H1 (cell line): Measurements from ENCODE around the gene CYBA. TPM values are rescaled to one million over a fixed set of nuclear protein-coding genes. Genes with fewer than 3 reads are reported as not detected.

Experiments
- CTCF ChIA-PET: fragments of 300-600 bp; sonication (Branson Sonifier 250); formaldehyde crosslinking; loops from one replicate; lab custom pipeline; 2021; ENCODE audit not compliant: partially characterized antibody; lab: Charles Lee
- POLR2A ChIA-PET: fragments of 300-600 bp; sonication (Branson Sonifier 250); formaldehyde crosslinking; loops from one replicate; lab custom pipeline; 2021; ENCODE audit warnings: inconsistent platforms; ENCODE audit not compliant: partially characterized antibody; lab: Charles Lee
- DNase-seq, 2 experiments: peaks; one replicate each; pipeline versions ENCODE4 v3.0.0 to v3.0.0-alpha.2; 2010 to 2022; ENCODE audit warnings: low spot score in 2 of 2, low read depth in 1 of 2, mixed read lengths in 1 of 2
- FAIRE-seq: peaks from 2 replicates; lab custom pipeline; 2011; peaks lifted over from hg19 to GRCh38; lab: Jason Lieb, UNC
- H2AFZ ChIP-seq: 2 replicates; pipeline ENCODE4 v1.8.1; 2012; ENCODE audit warnings: low read length, inconsistent platforms
- H2AK5ac ChIP-seq: 2 replicates; pipeline ENCODE4 v1.6.1; 2013; ENCODE audit warnings: low read depth, low read length
- H2BK120ac ChIP-seq: replicated peaks from 2 replicates; pipeline ENCODE3; 2013; ENCODE audit warnings: low read depth, low read length, inconsistent platforms
- H2BK12ac ChIP-seq: 2 replicates; pipeline ENCODE4 v1.6.1; 2013; ENCODE audit warnings: low read depth, low read length
- H2BK15ac ChIP-seq: 2 replicates; pipeline ENCODE4 v1.6.1; 2013; ENCODE audit warnings: low read length
- H2BK20ac ChIP-seq: 2 replicates; pipeline ENCODE4 v1.6.1; 2013; ENCODE audit warnings: low read length
- H2BK5ac ChIP-seq: 2 replicates; pipeline ENCODE4 v1.6.1; 2013; ENCODE audit warnings: low read depth, low read length
- H3K14ac ChIP-seq: 2 replicates; pipeline ENCODE4 v1.6.1; 2013; ENCODE audit warnings: inconsistent platforms; ENCODE audit not compliant: insufficient read length
- H3K18ac ChIP-seq: 2 replicates; pipeline ENCODE4 v1.6.1; 2013; ENCODE audit warnings: low read length; ENCODE audit errors: extremely low read depth
- H3K23ac ChIP-seq: 2 replicates; pipeline ENCODE4 v1.6.1; 2013; ENCODE audit warnings: inconsistent platforms; ENCODE audit not compliant: insufficient read length
- H3K23me2 ChIP-seq: 2 replicates; pipeline ENCODE4 v1.6.1; 2013; ENCODE audit warnings: low read depth, low read length
- H3K27ac ChIP-seq: 2 replicates; pipeline ENCODE4 v1.6.1; 2011; ENCODE audit warnings: low read depth, low read length, inconsistent platforms
- H3K27me3 ChIP-seq, 4 experiments: replicated peaks in 1 of 4; 1 replicate in 1 of 4; 2 replicates in 3 of 4; pipeline versions ENCODE4 v1.6.1 to v1.8.1; 2011 to 2013; ENCODE audit warnings: low read length in 3 of 4, mild to moderate bottlenecking in 3 of 4, inconsistent platforms in 2 of 4, mixed read lengths in 2 of 4, moderate library complexity in 1 of 4; ENCODE audit not compliant: control insufficient read depth in 3 of 4, insufficient read depth in 3 of 4; ENCODE audit errors: extremely low read depth in 1 of 4
- H3K36me3 ChIP-seq, 4 experiments: 2 replicates each; pipeline versions ENCODE4 v1.6.1 to v1.8.1; 2011 to 2013; ENCODE audit warnings: mild to moderate bottlenecking in 4 of 4, low read length in 3 of 4, moderate library complexity in 2 of 4, control low read depth in 1 of 4, inconsistent platforms in 1 of 4; ENCODE audit not compliant: insufficient read depth in 4 of 4, control insufficient read depth in 2 of 4
- H3K4ac ChIP-seq: replicated peaks from 2 replicates; pipeline ENCODE3; 2013; ENCODE audit warnings: low read length, low read depth, mixed read lengths, inconsistent platforms; ENCODE audit not compliant: insufficient read length
- H3K4me1 ChIP-seq, 4 experiments: replicated peaks in 1 of 4; 1 replicate in 1 of 4; 2 replicates in 3 of 4; pipeline versions ENCODE4 v1.6.1 to v1.8.1; 2011 to 2013; ENCODE audit warnings: low read length in 3 of 4, inconsistent platforms in 2 of 4, mixed read lengths in 1 of 4; ENCODE audit not compliant: insufficient read depth in 4 of 4, control insufficient read depth in 3 of 4
- H3K4me2 ChIP-seq, 2 experiments: 2 replicates each; pipeline versions ENCODE4 v1.6.1 to v1.8.1; 2011 to 2013; ENCODE audit warnings: low read depth in 2 of 2, low read length in 2 of 2, control low read depth in 1 of 2, inconsistent platforms in 1 of 2, mild to moderate bottlenecking in 1 of 2; ENCODE audit not compliant: insufficient read depth in 1 of 2
- H3K4me3 ChIP-seq, 4 experiments: fragments of 200-600, 300-600 bp in 1 of 4; sonication (generic), shearing (Covaris generic), sonication (Bioruptor Twin) in 1 of 4; 2 replicates each; pipeline versions ENCODE4 v1.5.1 to v1.8.1; 2011 to 2016; ENCODE audit warnings: low read length in 4 of 4, low read depth in 3 of 4, control low read depth in 2 of 4, inconsistent platforms in 2 of 4, mild to moderate bottlenecking in 2 of 4, mixed read lengths in 1 of 4, moderate library complexity in 1 of 4; ENCODE audit not compliant: insufficient read depth in 2 of 4; ENCODE audit errors: extremely low read depth in 1 of 4
- H3K56ac ChIP-seq: replicated peaks from 2 replicates; pipeline ENCODE3; 2013; ENCODE audit warnings: low read depth, mild to moderate bottlenecking, mixed read lengths, low read length, inconsistent platforms; ENCODE audit not compliant: insufficient read length
- H3K79me1 ChIP-seq: 2 replicates; pipeline ENCODE4 v1.6.1; 2013; ENCODE audit warnings: low read depth, low read length, control low read depth
- H3K79me2 ChIP-seq, 2 experiments: 2 replicates each; pipeline versions ENCODE4 v1.6.1 to v1.8.1; 2012 to 2013; ENCODE audit warnings: low read length in 2 of 2, mild to moderate bottlenecking in 2 of 2, inconsistent platforms in 1 of 2; ENCODE audit not compliant: insufficient read depth in 2 of 2, control insufficient read depth in 1 of 2
- H3K9ac ChIP-seq, 4 experiments: replicated peaks in 1 of 4; 1 replicate in 1 of 4; 2 replicates in 3 of 4; pipeline versions ENCODE4 v1.6.1 to v1.8.1; 2011 to 2013; ENCODE audit warnings: low read depth in 3 of 4, low read length in 3 of 4, control low read depth in 2 of 4, mild to moderate bottlenecking in 2 of 4, moderate library complexity in 2 of 4, inconsistent platforms in 1 of 4; ENCODE audit errors: extremely low read depth in 1 of 4
- H3K9me3 ChIP-seq, 2 experiments: 2 replicates each; pipeline versions ENCODE4 v1.6.1 to v1.8.1; 2012 to 2013; ENCODE audit warnings: mild to moderate bottlenecking in 2 of 2, moderate library complexity in 2 of 2, control low read depth in 1 of 2, inconsistent platforms in 1 of 2, low read depth in 1 of 2, low read length in 1 of 2, mixed read lengths in 1 of 2; ENCODE audit not compliant: insufficient read depth in 2 of 2
- H4K20me1 ChIP-seq, 2 experiments: replicated peaks in 1 of 2; 2 replicates each; pipeline versions ENCODE3 to v1.8.1; 2011 to 2013; ENCODE audit warnings: inconsistent platforms in 2 of 2, low read length in 2 of 2, mild to moderate bottlenecking in 1 of 2; ENCODE audit not compliant: insufficient read depth in 2 of 2, control insufficient read depth in 1 of 2
- H4K5ac ChIP-seq: 2 replicates; pipeline ENCODE4 v1.6.1; 2013; ENCODE audit warnings: low read length, low read depth, mixed read lengths, inconsistent platforms; ENCODE audit not compliant: insufficient read length
- H4K8ac ChIP-seq: 2 replicates; pipeline ENCODE4 v1.8.0; 2013; ENCODE audit warnings: mild to moderate bottlenecking, moderate library complexity, low read length, inconsistent platforms; ENCODE audit not compliant: insufficient read depth; ENCODE audit errors: extremely low read depth
- H4K91ac ChIP-seq: replicated peaks from 2 replicates; pipeline ENCODE3; 2013; ENCODE audit warnings: low read length, mixed read lengths, inconsistent platforms; ENCODE audit not compliant: insufficient read length
- CTCF ChIP-seq, 3 experiments: IDR thresholded peaks; 1 replicate in 2 of 3; 2 replicates in 1 of 3; pipeline versions ENCODE4 v1.5.1 to v1.6.1; 2011; ENCODE audit warnings: low read length in 3 of 3, mild to moderate bottlenecking in 3 of 3, inconsistent platforms in 2 of 3, low read depth in 1 of 3, moderate library complexity in 1 of 3; ENCODE audit not compliant: insufficient read depth in 1 of 3; ENCODE audit errors: control extremely low read depth in 1 of 3
- GTF2F1 ChIP-seq: IDR thresholded peaks from 2 replicates; pipeline ENCODE4 v1.6.1; 2012; ENCODE audit warnings: low read depth, low read length, improper control_type of control experiment, borderline replicate concordance
- JUND ChIP-seq: IDR thresholded peaks from 2 replicates; pipeline ENCODE4 v1.6.1; 2011; ENCODE audit warnings: mild to moderate bottlenecking, improper control_type of control experiment, low read length
- MAX ChIP-seq: IDR thresholded peaks from 2 replicates; pipeline ENCODE4 v1.6.1; 2012; ENCODE audit warnings: inconsistent platforms
- TEAD4 ChIP-seq: IDR thresholded peaks from 2 replicates; pipeline ENCODE4 v1.6.1; 2012; ENCODE audit warnings: low read depth, low read length, inconsistent platforms, mixed read lengths
- WGBS, 2 experiments: shearing (Covaris generic) in 1 of 2; methylation state at CpG; one replicate each; pipeline versions ENCODE4 v1.1.6 to v1.1.7; 2013 to 2015; ENCODE audit warnings: low lambda C conversion rate in 2 of 2, mixed read lengths in 2 of 2, inconsistent platforms in 1 of 2, low coverage in 1 of 2, missing lambda C conversion rate in 1 of 2; ENCODE audit not compliant: insufficient replicate concordance in 2 of 2, insufficient coverage in 1 of 2, insufficient read length in 1 of 2; ENCODE audit errors: extremely low coverage in 1 of 2, missing lambda C conversion rate in 1 of 2; 5-methylcytosine and 5-hydroxymethylcytosine counted together
- polyA plus RNA-seq, 7 experiments: library from polyadenylated mRNA; depleted of rRNA in 3 of 7; stranded (reverse) in 5 of 7; unstranded in 2 of 7; fragments of >200 nt in 5 of 7; fragments of 200-250 nt in 2 of 7; gene quantifications; 1 replicate in 5 of 7; 2 replicates in 1 of 7; 4 replicates in 1 of 7; pipeline versions ENCODE4 v1.2.1 to v1.2.3, GENCODE V29; 2011 to 2013; ENCODE audit warnings: missing spikeins in 2 of 7, mixed read lengths in 2 of 7
- total RNA-seq: library from RNA; stranded (reverse); fragmentation: NEBNext Ultra II Directional; extraction: Animal tissue kit (Norgen Biotek cat#: 25700); gene quantifications from 2 replicates; pipeline ENCODE4 v1.2.1, GENCODE V29; 2021

The CYBA gene
- total and polyA plus RNA-seq, 2 of the 8 experiments (the other 6 are each of a cell fraction or from before 2014, with no cell fraction given): 136 to 254 TPM

- Histone ChIP-seq H3K9ac (0 out of 7 replicates have a peak overlapping the region, but pooled peaks of 1 of the 4 experiments have one; percentile 24), H3K56ac (no peak overlapping the region), H2BK5ac (no peak overlapping the region), H3K4me2 (no peak overlapping the region), H3K23ac (no peak overlapping the region), H2BK120ac (no peak overlapping the region), H4K8ac (no peak overlapping the region), H2BK12ac (no peak overlapping the region), H3K23me2 (no peaks in the 10 kb centered on the region), H2BK20ac (no peak overlapping the region), H4K20me1 (peaks cover 19 to 26% of the 10 kb centered on the region in 2 experiments), H3K4ac (no peak overlapping the region), H3K4me3 (no peak overlapping the region), H2AK5ac (no peak overlapping the region), H3K79me2 (peaks cover 0 to 15% of the 10 kb centered on the region in 2 experiments; a peak in 1 of 4 replicates), H2AFZ (no peak overlapping the region), H3K14ac (no peak overlapping the region), H4K91ac (no peak overlapping the region), H4K5ac (no peak overlapping the region), H3K27me3 (no peaks in the 10 kb centered on the region), H3K4me1 (peaks cover 0 to 6% (median 1%) of the 10 kb centered on the region in 4 experiments; a peak in 2 of 7 replicates), H2BK15ac (no peak overlapping the region), H3K27ac (no peak overlapping the region; the same call in 1 of the 2 replicates), H3K18ac (no peak overlapping the region), H3K79me1 (peaks cover 24% of the 10 kb centered on the region), H3K36me3 (peaks cover 0 to 16% (median 3%) of the 10 kb centered on the region in 4 experiments; a peak in 5 of 8 replicates), H3K9me3 (no peaks in the 10 kb centered on the region)
- POLR2A ChIA-PET: interaction anchor here (0.6 to 2.0 kb wide), 4 partner anchors 19 to 60 kb away, joined by 3 to 10 read pairs (median 3); partner anchors contain the start of gene IL17C
- 94% methylated on average over 12 of the region's 12 CpGs; no CpG with 5 or more reads in 1 of the 2 experiments for WGBS, 2 experiments
- CTCF ChIA-PET: interaction anchor here (0.6 to 3.3 kb wide), 10 partner anchors 10 to 82 kb away, joined by 3 to 18 read pairs (median 3); partner anchors contain the start of gene IL17C
- FAIRE-seq (no peak), DNase-seq (no peak)
- TF ChIP-seq JUND (no peak), MAX (no peak), GTF2F1 (no peak), CTCF (IDR thresholded peaks at IDR 0.05; ENCODE audit: control extremely low read depth in 1 of 3, insufficient read depth in 1 of 3, low read depth in 1 of 3, low read length in 3 of 3) (no peak), TEAD4 (no peak)
These were observed 34.1 kb downstream of the CYBA start for GRCh38 chr16:88616736-88617135.
